GM21717 (cell line): ENCODE data around the gene KATNB1.
"Not testable (repeated sequence)": the region's sequence is repeated elsewhere in the genome, so short reads cannot be mapped to it uniquely, and the experiment has no call there.

Experiments used
- ATAC-seq: cut with Tn5 transposase; IDR thresholded peaks from one replicate; pipeline ENCODE4 v1.9.1; 2021; ENCODE audit warnings: mild to moderate bottlenecking, moderate library complexity; ENCODE audit not compliant: unreplicated experiment

Gene KATNB1

DNA sequence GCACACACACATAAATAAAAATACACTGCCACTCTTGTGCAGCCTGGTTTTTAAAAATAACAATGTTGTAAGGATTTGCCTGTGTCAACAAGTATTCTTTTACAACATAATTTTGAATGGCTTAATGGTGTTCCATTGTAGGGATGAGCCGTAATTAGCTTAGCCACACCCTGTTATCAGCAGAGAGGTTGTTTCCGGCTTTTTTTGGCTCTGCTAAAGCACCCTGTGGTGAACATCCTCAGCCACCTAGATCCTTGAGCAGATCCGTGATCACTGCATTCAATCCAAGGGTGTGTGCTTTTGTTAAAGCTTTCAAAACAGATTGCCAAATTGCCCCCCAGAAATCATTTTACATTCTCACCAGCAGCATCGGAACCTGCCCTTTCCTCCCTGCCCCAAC lies 7.0 kb downstream of the KATNB1 start:
- no peak for ATAC-seq

DNA sequence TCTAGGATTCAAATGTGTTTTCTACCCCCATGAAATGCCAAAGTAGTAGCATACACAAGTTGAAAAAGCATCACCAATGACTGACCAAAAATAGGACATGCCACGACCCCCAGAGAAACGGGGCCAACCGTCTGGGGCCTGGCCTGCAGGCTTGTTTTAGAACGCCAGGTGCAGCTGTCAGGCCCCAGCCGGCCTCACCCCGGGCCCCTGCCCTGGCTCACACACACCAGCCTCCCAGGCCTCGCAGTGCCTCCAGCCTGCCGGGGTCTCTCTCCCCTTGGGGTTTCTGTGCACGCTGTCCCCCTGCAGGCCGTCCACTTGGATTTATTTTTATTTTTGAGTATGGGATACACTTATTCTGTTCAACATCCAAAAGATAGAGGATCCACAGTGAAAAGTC lies 7.9 kb downstream of the KATNB1 start:
- ATAC-seq, result no peak

DNA sequence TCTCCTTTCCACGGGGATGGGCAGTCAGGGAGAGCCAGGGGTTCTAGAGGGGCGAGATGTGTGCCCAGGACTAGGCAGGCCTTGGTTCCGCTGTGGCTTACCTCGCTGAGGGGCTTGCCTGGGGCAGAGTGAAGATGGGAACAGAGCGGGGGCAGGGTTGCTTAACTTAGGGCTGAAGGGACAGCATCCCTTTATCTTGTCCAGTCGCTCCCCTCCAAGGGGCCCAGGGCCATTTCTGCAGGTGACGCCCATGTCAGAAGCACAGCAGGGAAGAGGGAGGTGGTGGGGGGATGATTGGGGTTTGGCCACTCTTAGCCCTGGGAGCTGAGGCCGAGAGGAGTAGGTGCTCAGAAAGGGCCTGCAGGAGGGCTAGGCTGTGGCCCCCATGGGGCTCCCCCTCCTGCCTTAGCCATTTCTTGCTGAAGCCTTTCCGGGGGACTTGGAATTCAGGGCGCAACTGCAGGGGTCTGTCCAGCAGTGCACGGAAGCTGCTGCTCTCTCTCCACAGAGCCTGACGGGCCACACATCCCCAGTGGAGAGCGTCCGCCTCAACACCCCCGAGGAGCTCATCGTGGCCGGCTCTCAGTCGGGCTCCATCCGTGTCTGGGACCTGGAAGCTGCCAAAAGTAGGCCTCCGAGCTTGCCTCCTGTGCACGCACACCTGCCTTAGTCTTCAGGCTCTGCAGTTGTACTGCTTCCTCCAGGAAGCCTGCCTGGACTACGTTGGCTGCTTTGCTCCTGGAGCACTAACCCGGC lies 8.5 kb downstream of the KATNB1 start:
- no peak for ATAC-seq

DNA sequence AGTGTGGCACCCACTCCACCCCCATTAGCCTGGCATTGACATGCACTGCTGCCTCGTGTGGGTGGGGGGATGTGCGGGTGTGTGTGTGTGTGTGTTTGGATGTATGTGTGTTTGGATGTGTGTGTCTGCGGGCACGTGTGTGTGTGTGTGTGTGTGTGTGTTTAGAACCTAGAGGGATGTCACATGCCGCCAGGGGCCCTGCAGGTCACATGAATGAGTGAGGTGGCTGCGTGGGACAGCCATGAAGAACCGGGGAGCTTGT lies 9.0 kb downstream of the KATNB1 start:
- no peak for ATAC-seq

DNA sequence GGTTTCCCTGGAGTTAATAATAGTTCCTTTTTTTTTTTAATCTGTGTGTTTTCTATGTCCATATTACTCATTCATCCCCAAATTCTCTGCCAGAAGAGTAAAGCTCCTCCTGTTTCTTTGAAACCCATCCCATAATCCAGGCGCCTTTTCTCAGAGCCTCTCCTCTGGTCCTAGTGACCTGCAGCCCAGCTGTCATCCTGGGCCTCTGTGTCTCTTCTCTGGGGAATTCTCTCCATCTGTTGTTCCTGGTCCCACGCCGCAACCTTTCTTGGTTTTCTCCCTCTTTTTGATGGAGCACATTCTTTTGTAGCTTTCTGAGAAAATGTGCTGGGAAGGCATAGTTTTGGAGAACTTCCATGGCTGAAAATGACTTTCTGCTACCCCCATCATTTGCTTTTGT lies 10.2 kb downstream of the KATNB1 start:
- no peak for ATAC-seq

DNA sequence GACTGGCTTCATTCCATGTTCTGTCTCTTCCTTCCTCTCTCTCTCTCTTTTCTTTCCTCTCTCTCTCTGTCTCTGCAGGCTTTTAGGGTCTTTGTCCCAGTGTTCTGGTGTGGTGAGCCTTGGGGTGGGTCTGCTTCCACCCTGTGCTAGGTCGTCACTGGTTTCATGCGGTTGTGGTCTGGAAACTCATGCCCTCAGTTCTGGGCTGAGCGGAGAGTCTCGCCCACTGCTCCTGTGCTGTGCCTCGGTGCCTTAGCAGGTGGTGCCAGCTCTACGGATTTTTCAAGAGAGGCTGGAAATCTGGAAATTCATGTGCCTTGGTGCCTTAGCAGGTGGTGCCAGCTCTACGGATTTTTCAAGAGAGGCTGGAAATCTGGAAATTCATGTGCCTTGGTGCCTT lies 10.7 kb downstream of the KATNB1 start:
- ATAC-seq, result not testable (repeated sequence)

DNA sequence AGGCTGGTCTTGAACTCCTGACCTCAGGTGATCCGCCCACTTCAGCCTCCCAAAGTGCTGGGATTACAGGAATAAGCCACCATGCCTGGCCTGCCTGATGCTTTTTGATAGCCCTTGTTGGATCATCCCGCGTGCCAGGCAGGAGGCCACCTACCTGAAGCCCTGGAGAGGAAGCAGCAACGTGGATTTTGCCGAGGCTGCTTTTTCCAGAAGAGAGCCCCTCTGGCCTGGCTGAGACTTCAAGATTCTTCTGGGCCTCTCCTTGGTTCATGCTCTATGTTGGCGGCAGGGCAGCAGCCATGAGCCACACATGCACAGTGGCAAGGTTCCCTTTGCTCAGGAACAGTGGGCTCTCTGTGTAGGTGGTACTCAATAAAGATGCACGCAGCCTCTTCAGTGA lies 11.5 kb downstream of the KATNB1 start:
- ATAC-seq, result no peak

DNA sequence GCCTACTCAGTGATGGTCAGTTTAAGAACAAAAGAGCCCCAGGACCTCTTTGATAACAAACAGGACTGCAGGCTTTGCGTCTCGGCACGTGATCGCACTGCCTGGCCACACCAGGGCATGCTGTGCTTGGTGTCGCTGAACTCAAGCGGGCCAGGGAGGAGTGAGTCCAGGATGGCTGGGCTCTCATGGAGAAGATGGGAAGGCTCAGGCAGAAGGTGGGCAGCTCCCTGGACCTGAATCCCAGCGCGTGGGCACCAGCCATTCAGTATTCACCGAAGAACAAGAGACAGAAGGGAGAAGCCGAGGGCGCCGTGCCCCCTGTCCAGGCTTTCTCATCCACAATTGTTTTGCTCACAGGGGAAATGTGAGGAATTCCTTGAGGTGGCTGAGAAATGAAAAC lies 11.9 kb downstream of the KATNB1 start:
- no peak for ATAC-seq

DNA sequence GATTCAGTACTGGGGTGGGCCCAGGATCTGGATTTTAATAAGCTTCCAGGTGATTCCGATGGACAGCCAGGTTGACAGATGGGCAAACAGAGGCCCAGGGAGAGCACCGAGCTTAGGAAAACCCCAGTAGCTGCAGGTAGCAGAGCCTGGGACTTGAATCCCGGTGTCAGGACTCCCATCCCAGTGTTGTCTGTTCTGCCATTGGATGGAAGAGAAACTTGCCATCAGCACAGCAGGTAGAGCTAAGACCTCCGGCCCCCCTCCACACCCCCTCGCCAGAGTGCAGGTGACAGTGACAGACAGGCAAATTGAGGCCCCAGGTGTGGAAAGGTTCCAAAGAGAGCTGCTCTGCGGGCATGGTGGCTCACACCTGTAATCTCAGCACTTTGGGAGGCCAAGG lies 12.4 kb downstream of the KATNB1 start:
- ATAC-seq, result no peak

DNA sequence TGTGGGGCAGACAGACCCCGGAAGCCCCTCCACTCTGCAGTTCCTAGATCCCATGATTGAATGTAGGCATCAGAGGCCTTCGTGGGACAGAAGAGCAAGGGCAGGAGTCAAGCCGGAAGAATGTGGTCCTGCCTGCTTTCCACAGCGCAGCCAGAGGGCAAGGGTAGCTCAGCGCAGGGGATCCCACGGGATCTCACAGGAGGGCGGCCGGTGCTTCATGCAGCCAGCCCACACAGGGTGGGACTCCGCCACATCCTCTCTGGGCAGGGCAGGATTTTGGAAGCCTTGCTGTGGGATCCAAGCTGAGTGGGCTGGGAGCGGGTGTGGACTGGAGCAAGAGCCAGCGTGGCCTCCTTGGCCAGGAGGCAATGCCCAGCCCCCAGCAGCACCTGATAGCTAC lies 13.0 kb downstream of the KATNB1 start:
- no peak for ATAC-seq

DNA sequence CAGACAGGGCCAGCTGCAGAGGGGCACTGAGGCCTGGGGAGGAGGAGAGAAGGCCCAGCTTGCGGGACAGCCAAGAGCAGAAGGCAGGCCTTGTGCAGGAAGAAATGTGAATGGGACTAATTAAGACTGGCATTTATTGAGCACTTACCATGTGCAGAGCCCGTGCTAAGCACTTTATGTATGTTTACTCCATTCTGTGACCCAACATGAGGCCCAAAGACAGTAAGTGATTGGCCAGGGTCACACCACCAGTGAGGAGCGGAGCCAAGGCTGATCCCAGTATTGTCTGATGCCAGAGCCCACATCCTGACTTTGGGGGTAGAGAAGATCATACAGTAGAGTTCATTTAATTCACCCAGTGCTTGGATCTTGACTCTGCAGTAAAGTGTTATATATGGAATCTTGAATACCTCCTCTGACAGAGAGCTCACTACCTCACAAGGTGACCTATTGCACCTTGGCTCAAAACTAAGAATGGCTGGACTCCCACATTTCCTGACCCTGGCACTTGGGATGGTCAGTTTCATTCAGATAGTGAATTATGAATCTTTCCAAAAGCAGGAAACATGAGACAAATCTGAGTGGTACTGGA lies 13.6 kb downstream of the KATNB1 start:
- no peak for ATAC-seq

DNA sequence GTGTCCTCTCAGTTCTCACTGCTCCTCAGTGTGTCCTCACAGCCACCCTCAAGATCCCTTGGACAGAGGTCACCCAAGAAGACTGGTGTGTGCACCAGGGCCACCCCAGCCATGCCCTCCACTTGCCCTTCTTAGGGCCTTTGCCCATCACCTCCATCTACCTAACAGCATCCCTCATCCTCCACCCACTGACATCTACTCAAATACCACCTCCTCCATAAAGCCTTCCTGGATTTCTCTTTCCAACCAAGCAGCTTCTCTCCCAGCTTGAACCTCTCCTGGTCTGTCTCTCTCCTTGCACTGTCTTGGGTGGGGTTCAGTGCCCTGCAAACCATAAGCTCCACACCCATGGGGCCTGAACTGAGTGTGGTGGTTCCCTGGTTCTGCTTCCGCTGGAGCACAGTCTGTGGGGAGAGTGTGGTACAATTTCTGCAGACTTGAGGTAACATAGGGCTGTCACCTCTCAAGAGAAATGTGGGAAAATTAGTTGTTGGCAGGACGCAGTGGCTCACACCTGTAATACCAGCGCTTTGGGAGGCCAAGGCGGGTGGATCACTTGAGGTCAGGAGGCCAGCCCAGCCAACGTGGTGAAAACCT lies 14.4 kb downstream of the KATNB1 start:
- no peak for ATAC-seq

DNA sequence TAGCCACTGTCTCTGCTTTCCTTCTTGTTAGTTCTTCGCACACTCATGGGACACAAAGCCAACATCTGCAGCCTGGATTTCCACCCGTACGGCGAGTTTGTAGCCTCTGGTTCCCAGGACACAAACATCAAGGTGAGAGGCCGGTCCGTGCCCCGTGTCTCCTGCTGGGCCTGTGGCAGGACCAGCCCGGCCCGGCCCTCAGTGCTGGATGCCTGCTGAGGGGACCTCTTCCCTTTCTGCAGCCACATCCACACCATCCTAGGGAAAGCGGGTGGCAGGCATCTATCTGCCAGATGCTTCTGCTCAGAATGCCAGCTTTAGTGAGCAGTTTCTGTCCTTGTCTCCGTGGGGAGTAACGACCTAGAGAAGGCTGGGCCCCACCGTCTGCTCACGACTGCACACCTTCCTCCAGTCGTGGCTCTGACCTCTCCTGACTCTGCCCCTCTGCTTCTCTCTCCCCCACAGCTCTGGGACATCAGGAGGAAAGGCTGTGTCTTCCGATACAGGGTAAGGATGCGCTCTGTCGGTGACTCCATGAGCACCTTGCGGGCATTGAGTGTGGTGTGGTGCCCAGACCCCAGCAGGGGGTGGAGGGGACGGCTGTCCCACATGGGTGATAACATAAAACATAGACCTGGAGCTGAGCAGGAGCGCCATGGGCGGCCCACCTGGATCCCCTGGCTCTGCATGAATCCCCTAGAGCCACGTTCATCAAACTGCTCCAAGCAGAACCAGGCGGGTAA lies 15.4 kb downstream of the KATNB1 start:
- no peak for ATAC-seq

DNA sequence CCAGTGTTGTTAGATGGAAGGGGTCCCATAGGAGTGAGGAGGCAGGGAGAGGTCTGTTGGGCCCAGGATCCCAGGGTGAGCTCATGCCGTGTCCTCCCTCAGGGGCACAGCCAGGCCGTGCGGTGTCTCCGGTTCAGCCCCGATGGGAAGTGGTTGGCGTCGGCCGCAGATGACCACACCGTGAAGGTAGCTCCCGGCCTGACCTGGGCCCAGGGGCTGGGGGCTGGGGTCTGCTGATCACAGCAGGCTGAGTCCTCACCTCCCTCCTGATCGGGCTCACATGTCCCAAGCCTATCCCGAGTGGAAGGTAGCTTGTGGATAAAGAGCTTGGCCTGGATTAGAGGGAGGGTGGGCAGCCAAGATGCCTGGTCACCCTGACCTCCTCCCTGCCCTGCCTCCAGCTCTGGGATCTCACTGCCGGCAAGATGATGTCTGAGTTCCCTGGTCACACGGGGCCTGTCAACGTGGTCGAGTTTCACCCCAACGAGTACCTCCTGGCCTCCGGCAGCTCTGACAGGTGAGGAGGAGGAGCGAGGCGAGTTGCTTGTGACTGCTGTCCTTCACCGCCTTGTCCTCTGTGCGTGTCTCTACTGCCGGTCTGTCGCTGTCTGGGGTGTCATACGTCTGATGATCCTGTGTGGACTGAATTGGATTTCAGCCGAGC lies 16.1 kb downstream of the KATNB1 start:
- ATAC-seq, result no peak

DNA sequence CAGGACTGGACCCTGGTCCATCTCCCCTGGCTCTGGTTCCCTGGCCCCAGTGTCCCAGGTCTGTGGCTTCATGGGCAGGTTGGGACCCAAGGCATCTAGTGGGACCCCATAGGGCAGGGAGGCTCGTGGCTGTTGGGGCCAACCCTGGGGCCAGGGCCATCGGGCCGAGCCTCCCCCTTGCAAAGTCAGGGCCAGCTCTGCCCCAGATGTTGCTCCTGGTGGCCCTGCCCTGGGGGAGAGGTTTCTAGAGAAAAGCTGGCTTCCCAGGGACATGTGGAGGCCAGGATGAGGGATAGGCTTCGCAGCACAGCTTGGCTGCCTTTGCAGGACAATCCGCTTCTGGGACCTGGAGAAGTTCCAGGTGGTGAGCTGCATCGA lies 16.6 kb downstream of the KATNB1 start:
- no peak for ATAC-seq

DNA sequence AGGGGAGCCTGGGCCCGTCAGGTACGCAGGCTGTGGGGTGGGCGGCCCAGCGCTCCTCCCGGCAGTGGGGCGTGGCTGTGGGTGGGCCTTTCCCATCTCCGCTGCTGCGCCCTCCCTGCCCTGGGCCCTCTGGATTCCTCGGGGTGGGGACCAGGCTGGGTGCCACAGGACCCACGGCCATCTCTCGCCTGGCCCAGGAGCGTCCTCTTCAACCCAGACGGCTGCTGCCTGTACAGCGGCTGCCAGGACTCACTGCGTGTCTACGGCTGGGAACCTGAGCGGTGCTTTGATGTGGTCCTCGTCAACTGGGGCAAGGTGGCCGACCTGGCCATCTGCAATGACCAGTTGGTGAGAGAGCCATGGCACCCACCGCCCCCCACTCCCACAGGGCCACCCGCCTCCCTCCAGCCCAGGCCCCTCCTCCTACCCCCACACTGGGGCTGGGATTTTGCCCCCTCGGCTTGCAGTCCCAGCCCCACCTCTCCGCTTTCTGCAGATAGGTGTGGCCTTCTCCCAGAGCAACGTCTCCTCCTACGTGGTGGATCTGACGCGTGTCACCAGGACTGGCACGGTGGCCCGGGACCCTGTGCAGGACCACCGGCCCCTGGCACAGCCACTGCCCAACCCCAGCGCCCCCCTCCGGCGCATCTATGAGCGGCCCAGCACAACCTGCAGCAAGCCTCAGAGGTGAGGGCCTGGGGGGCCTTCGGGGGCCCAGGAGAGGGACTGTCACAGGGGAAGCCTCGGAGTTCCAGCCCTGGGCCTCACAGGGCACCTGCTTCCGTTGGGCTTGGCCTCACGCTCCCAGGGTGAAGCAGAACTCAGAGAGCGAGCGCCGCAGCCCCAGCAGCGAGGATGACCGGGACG lies 17.2 kb downstream of the KATNB1 start:
- no peak for ATAC-seq

DNA sequence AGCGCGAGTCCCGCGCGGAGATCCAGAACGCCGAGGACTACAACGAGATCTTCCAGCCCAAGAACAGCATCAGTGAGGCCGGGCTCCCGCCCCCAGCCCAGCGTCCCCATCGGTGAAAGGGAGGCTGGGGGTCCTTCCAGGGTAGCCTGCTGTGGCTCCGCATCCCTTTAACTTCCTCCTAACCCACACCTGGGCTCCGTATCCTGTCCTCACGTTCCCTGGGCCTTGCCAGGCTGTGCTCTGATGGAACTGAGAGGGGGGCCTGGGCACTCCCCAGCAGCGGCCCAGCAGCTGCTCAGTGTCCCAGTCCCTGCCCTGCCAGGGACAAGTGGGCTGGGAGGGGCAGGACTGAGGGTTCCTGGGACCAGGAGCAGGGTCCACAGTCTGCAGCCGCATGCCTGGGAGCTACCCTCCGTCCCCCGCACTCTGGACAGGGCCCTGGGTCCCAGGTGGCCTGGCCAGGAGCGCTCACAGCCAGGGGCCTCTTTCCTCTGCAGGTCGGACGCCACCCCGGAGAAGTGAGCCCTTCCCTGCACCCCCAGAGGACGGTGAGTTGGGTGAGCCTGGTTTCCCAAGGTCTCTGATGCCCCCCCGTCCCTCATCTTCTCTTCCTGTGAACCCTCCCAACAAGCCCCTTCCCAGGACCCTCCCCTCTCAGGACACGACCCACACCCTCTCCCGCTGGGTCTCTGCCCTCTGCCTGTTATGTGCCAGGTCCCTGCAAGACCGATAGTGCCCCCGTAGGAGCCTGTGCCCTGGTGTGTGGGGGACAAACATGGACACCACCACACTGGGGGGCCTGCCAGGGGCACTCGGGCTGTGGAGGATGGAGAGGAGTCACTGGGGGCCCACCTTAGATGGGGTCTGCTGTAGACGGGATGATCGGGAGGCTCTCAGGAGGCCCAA lies 18.1 kb downstream of the KATNB1 start:
- no peak for ATAC-seq

DNA sequence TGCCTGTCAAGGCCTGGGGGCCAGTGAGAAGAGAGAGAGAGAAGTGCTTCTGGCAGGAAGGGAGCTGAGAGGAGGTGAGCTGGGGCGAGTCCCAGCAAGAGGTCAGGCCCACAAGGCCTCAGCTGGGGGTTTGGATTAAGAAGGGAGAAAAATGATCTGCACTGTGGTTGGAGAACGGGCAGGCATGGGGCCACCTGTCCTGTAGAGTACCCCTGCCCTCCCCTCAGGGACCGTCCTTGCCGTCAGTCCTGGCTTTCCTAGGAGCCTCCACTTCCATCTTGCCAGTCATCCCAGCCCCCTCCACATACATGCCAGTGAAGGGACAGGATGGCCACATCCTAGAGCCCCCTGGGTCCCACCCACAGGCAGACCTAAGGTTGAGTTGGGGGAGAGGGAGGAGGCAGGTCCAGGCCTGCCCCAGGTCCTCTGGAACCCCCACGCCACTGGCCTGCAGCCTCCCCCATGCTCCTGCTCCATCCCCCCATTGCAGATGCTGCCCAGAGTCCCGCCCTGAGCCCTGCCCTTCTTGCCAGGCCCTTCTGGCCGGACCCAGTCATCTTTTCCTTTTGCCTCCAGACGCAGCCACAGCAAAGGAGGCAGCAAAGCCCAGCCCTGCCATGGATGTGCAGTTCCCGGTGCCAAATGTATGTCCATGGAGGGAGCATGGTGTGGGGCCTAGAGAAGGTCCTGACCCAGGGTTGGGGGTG lies 18.9 kb downstream of the KATNB1 start:
- ATAC-seq, result no peak

DNA sequence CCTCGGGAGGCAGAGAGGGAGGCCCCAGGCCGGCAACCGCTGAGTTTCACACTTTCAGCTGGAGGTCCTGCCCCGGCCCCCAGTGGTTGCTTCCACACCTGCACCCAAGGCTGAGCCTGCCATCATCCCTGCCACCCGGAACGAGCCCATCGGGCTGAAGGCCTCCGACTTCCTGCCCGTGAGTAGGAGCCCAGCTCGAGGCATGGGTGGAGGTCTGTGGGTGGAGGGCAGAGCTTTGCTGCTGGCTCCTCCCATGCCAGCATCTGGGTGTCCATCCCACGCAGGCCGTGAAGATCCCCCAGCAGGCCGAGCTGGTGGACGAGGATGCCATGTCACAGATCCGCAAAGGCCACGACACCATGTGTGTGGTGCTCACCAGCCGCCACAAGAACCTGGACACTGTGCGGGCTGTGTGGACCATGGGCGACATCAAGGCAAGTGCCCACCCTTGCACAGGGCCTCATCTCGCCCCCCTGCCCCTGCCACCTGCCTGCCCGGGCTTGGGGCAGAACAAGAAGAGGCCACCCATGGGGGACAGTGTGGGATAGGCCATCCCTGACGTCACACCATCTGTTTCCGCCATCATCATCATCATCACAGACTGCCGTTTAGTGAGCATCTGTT lies 19.6 kb downstream of the KATNB1 start:
- no peak for ATAC-seq
